Measurements from ENCODE around the gene FKBP1B. TPM values are rescaled to one million over a fixed set of nuclear protein-coding genes. Genes with fewer than 3 reads are reported as not detected.

Gene FKBP1B
- total and polyA plus RNA-seq, 2 donors (not counting 3 experiments of a cell fraction or from before 2014, with no cell fraction given), result 12.9 to 40.2 TPM

DNA sequence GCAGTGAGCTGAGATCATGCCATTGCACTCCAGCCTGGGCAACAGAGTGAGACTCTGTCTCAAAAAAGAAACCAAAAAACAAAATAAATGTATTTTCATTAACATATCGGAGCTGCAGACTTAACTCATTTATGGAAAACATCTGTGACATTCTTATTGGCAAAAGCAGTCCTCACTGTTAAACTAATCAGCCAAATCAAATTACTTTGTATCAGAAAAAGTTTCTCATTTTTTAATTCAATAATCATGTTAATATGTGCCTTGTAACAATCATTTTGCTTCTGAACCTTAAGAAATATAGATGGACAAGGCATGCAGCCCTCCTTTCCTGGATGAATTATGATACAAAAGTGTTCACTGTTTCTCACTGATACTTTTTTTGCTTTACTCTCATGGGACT is 53.1 kb downstream of the FKBP1B start:
- FAIRE-seq (no peak), DNase-seq (ENCODE audit: low read depth, low spot score) (no peak)
- Histone ChIP-seq H3K27me3 (ENCODE audit: control insufficient read depth in 2 of 2, insufficient read depth in 2 of 2, low read length in 2 of 2) (peaks cover 0 to 2% of the 10 kb centered on the region in 2 experiments), H3K9me1 (replicated peaks; ENCODE audit: control insufficient read depth, extremely low read depth, insufficient read depth, low read length) (no peaks in the 10 kb centered on the region), H3K4me2 (ENCODE audit: insufficient read depth, low read length) (no peak overlapping the region), H3K79me2 (ENCODE audit: control insufficient read depth, insufficient read depth, low read length) (no peaks in the 10 kb centered on the region), H3K36me3 (ENCODE audit: control insufficient read depth in 2 of 2, extremely low read depth in 1 of 2, insufficient read depth in 2 of 2, low read length in 2 of 2) (no peaks in the 10 kb centered on the region), H3K27ac (ENCODE audit: insufficient read depth, low read depth, low read length) (no peak overlapping the region), H3K9me3 (replicated peaks; ENCODE audit: control insufficient read depth, insufficient read depth, low read length) (no peaks in the 10 kb centered on the region), H3K9ac (replicated peaks; ENCODE audit: extremely low read depth, insufficient read depth, low read length) (no peak overlapping the region), H4K20me1 (replicated peaks; ENCODE audit: control insufficient read depth, extremely low read depth, insufficient read depth, low read length) (no peaks in the 10 kb centered on the region), H2AFZ (ENCODE audit: low read depth, low read length) (no peak overlapping the region), H3K4me3 (replicated peaks in 1 of 3; ENCODE audit: insufficient read depth in 1 of 3, low read depth in 1 of 3, low read length in 3 of 3) (no peak overlapping the region), H3K4me1 (ENCODE audit: control insufficient read depth, extremely low read depth, insufficient read depth, low read length) (no peaks in the 10 kb centered on the region)
- TF ChIP-seq JUN (IDR thresholded peaks at IDR 0.05; ENCODE audit: borderline replicate concordance, insufficient read depth, insufficient read length, low read depth) (no peak), GATA2 (IDR thresholded peaks at IDR 0.05; ENCODE audit: insufficient read depth, insufficient read length, low read depth, low read length) (no peak), EZH2 (IDR thresholded peaks at IDR 0.05; ENCODE audit: borderline replicate concordance, low read depth, low read length, severe bottlenecking) (no peak), CTCF (IDR thresholded peaks at IDR 0.05; ENCODE audit: extremely low read depth in 1 of 2, insufficient read depth in 1 of 2, low read depth in 1 of 2, low read length in 2 of 2) (no peak)
- TF ChIP-seq, protein P1, sequence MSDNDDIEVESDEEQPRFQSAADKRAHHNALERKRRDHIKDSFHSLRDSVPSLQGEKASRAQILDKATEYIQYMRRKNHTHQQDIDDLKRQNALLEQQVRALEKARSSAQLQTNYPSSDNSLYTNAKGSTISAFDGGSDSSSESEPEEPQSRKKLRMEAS (IDR thresholded peaks at IDR 0.05; ENCODE audit: insufficient read depth, insufficient read length), result no peak
- intact Hi-C loops (cut with micrococcal nuclease) (no loop called here), dilution Hi-C loops (cut with MboI; ENCODE audit: extremely low pct_ligation_motif_present, low sequenced_read_pairs) (no loop called here)
- ChIA-PET POLR2A (no interaction called here), CTCF (interaction anchor here (1.6 kb wide), 1 partner anchor 19 kb away, joined by 6 read pairs; the partner anchor contains the start of gene TP53I3)
- BruUV-seq (replicated peaks), result no TSS peak
